Measurements from ENCODE around the gene MYO16. TPM values are rescaled to one million over a fixed set of nuclear protein-coding genes. Genes with fewer than 3 reads are reported as not detected.

Gene MYO16
- total RNA-seq, 1 experiment from 2014 or later, result 0.15 TPM

GRCh38 chr13:109111141-109111540, 481.7 kb downstream of the MYO16 start:
- H2AFZ ChIP-seq (ENCODE audit: low read length), result no peak overlapping the region
- no peak overlapping the region for H3K9ac ChIP-seq (ENCODE audit: low read length)
- no peaks in the 10 kb centered on the region for H3K36me3 ChIP-seq (ENCODE audit: insufficient read depth, low read length)
- no peaks in the 10 kb centered on the region for H3K9me3 ChIP-seq (ENCODE audit: low read length)
- no peaks in the 10 kb centered on the region for H3K79me2 ChIP-seq (ENCODE audit: low read length)
- no peak for DNase-seq
- H3K27ac ChIP-seq (ENCODE audit: low read length), result no peak overlapping the region
- H4K20me1 ChIP-seq (ENCODE audit: insufficient read depth, low read depth, low read length), result no peaks in the 10 kb centered on the region
- H3K4me3 ChIP-seq (ENCODE audit: low read length), result no peak overlapping the region
- no peak overlapping the region for H3K4me2 ChIP-seq (ENCODE audit: low read depth, low read length, poor library complexity, severe bottlenecking)
- H3K9me2 ChIP-seq (replicated peaks; ENCODE audit: insufficient read depth, low read length), result no peaks in the 10 kb centered on the region
- peaks cover 5% of the 10 kb centered on the region; the same call in 1 of the 2 replicates for H3K4me1 ChIP-seq (ENCODE audit: low read length)
- H3K27me3 ChIP-seq (ENCODE audit: low read length), result no peaks in the 10 kb centered on the region

- Histone ChIP-seq H3K79me2 (ENCODE audit: low read length) (no peaks in the 10 kb centered on the region), H2AFZ (ENCODE audit: low read length) (no peak overlapping the region), H3K27ac (ENCODE audit: low read length) (no peak overlapping the region), H4K20me1 (ENCODE audit: insufficient read depth, low read depth, low read length) (no peaks in the 10 kb centered on the region), H3K4me1 (ENCODE audit: low read length) (peaks cover 5% of the 10 kb centered on the region; the same call in 1 of the 2 replicates), H3K4me2 (ENCODE audit: low read depth, low read length, poor library complexity, severe bottlenecking) (no peak overlapping the region), H3K9me2 (replicated peaks; ENCODE audit: insufficient read depth, low read length) (no peaks in the 10 kb centered on the region), H3K4me3 (ENCODE audit: low read length) (no peak overlapping the region), H3K36me3 (ENCODE audit: insufficient read depth, low read length) (no peaks in the 10 kb centered on the region), H3K9ac (ENCODE audit: low read length) (no peak overlapping the region), H3K9me3 (ENCODE audit: low read length) (no peaks in the 10 kb centered on the region), H3K27me3 (ENCODE audit: low read length) (no peaks in the 10 kb centered on the region)
- no peak for DNase-seq
Observed at GRCh38 chr13:109113427-109113826, 484.0 kb downstream of the MYO16 start.

- no peak overlapping the region for H3K4me2 ChIP-seq (ENCODE audit: low read depth, low read length, poor library complexity, severe bottlenecking)
- no peaks in the 10 kb centered on the region for H3K79me2 ChIP-seq (ENCODE audit: low read length)
- no peak overlapping the region for H3K27ac ChIP-seq (ENCODE audit: low read length)
- no peaks in the 10 kb centered on the region for H3K36me3 ChIP-seq (ENCODE audit: insufficient read depth, low read length)
- H3K27me3 ChIP-seq (ENCODE audit: low read length), result no peaks in the 10 kb centered on the region
- H3K9me2 ChIP-seq (replicated peaks; ENCODE audit: insufficient read depth, low read length), result no peaks in the 10 kb centered on the region
- no peaks in the 10 kb centered on the region for H4K20me1 ChIP-seq (ENCODE audit: insufficient read depth, low read depth, low read length)
- no peak for DNase-seq
- no peak overlapping the region for H3K9ac ChIP-seq (ENCODE audit: low read length)
- peaks cover 5% of the 10 kb centered on the region; the same call in 1 of the 2 replicates for H3K4me1 ChIP-seq (ENCODE audit: low read length)
- no peaks in the 10 kb centered on the region for H3K9me3 ChIP-seq (ENCODE audit: low read length)
- no peak overlapping the region for H3K4me3 ChIP-seq (ENCODE audit: low read length)
- no peak overlapping the region for H2AFZ ChIP-seq (ENCODE audit: low read length)
Observed at GRCh38 chr13:109114162-109114561, 484.8 kb downstream of the MYO16 start.

GRCh38 chr13:109114991-109115390, 485.6 kb downstream of the MYO16 start:
- Histone ChIP-seq H4K20me1 (ENCODE audit: insufficient read depth, low read depth, low read length) (no peaks in the 10 kb centered on the region), H3K79me2 (ENCODE audit: low read length) (no peaks in the 10 kb centered on the region), H2AFZ (ENCODE audit: low read length) (no peak overlapping the region), H3K27ac (ENCODE audit: low read length) (no peak overlapping the region), H3K9ac (ENCODE audit: low read length) (no peak overlapping the region), H3K9me3 (ENCODE audit: low read length) (no peaks in the 10 kb centered on the region), H3K4me3 (ENCODE audit: low read length) (no peak overlapping the region), H3K9me2 (replicated peaks; ENCODE audit: insufficient read depth, low read length) (no peaks in the 10 kb centered on the region), H3K4me2 (ENCODE audit: low read depth, low read length, poor library complexity, severe bottlenecking) (no peak overlapping the region), H3K27me3 (ENCODE audit: low read length) (no peaks in the 10 kb centered on the region), H3K36me3 (ENCODE audit: insufficient read depth, low read length) (no peaks in the 10 kb centered on the region), H3K4me1 (ENCODE audit: low read length) (peaks cover 5% of the 10 kb centered on the region; the same call in 1 of the 2 replicates)
- no peak for DNase-seq

GRCh38 chr13:109118521-109118920, 489.1 kb downstream of the MYO16 start:
- no peak overlapping the region for H3K4me2 ChIP-seq (ENCODE audit: low read depth, low read length, poor library complexity, severe bottlenecking)
- no peaks in the 10 kb centered on the region for H3K9me2 ChIP-seq (replicated peaks; ENCODE audit: insufficient read depth, low read length)
- H3K9ac ChIP-seq (ENCODE audit: low read length), result no peak overlapping the region
- H3K27me3 ChIP-seq (ENCODE audit: low read length), result no peaks in the 10 kb centered on the region
- no peaks in the 10 kb centered on the region for H3K79me2 ChIP-seq (ENCODE audit: low read length)
- no peak for DNase-seq
- no peaks in the 10 kb centered on the region for H3K9me3 ChIP-seq (ENCODE audit: low read length)
- no peak overlapping the region for H3K4me3 ChIP-seq (ENCODE audit: low read length)
- no peaks in the 10 kb centered on the region for H4K20me1 ChIP-seq (ENCODE audit: insufficient read depth, low read depth, low read length)
- no peak overlapping the region for H2AFZ ChIP-seq (ENCODE audit: low read length)
- H3K27ac ChIP-seq (ENCODE audit: low read length), result no peak overlapping the region
- H3K4me1 ChIP-seq (ENCODE audit: low read length), result no peaks in the 10 kb centered on the region
- H3K36me3 ChIP-seq (ENCODE audit: insufficient read depth, low read length), result no peaks in the 10 kb centered on the region

GRCh38 chr13:109119896-109120295, 490.5 kb downstream of the MYO16 start:
- H3K27ac ChIP-seq (ENCODE audit: low read length), result no peak overlapping the region
- no peak overlapping the region for H3K4me3 ChIP-seq (ENCODE audit: low read length)
- H3K36me3 ChIP-seq (ENCODE audit: insufficient read depth, low read length), result no peaks in the 10 kb centered on the region
- H3K9me3 ChIP-seq (ENCODE audit: low read length), result no peaks in the 10 kb centered on the region
- no peaks in the 10 kb centered on the region for H3K79me2 ChIP-seq (ENCODE audit: low read length)
- H3K9ac ChIP-seq (ENCODE audit: low read length), result no peak overlapping the region
- H4K20me1 ChIP-seq (ENCODE audit: insufficient read depth, low read depth, low read length), result no peaks in the 10 kb centered on the region
- H3K4me1 ChIP-seq (ENCODE audit: low read length), result peaks cover 10% of the 10 kb centered on the region
- H3K27me3 ChIP-seq (ENCODE audit: low read length), result no peaks in the 10 kb centered on the region
- no peak for DNase-seq
- no peak overlapping the region for H3K4me2 ChIP-seq (ENCODE audit: low read depth, low read length, poor library complexity, severe bottlenecking)
- no peak overlapping the region for H2AFZ ChIP-seq (ENCODE audit: low read length)
- H3K9me2 ChIP-seq (replicated peaks; ENCODE audit: insufficient read depth, low read length), result no peaks in the 10 kb centered on the region

GRCh38 chr13:109121826-109122225, 492.4 kb downstream of the MYO16 start:
- H3K9ac ChIP-seq (ENCODE audit: low read length), result no peak overlapping the region
- H3K36me3 ChIP-seq (ENCODE audit: insufficient read depth, low read length), result no peaks in the 10 kb centered on the region
- no peak for DNase-seq
- H3K4me3 ChIP-seq (ENCODE audit: low read length), result no peak overlapping the region
- H3K4me1 ChIP-seq (ENCODE audit: low read length), result peaks cover 30% of the 10 kb centered on the region
- H3K4me2 ChIP-seq (ENCODE audit: low read depth, low read length, poor library complexity, severe bottlenecking), result no peak overlapping the region
- no peaks in the 10 kb centered on the region for H4K20me1 ChIP-seq (ENCODE audit: insufficient read depth, low read depth, low read length)
- H3K27me3 ChIP-seq (ENCODE audit: low read length), result no peaks in the 10 kb centered on the region
- H2AFZ ChIP-seq (ENCODE audit: low read length), result no peak overlapping the region
- no peak overlapping the region for H3K27ac ChIP-seq (ENCODE audit: low read length)
- H3K79me2 ChIP-seq (ENCODE audit: low read length), result no peaks in the 10 kb centered on the region
- H3K9me3 ChIP-seq (ENCODE audit: low read length), result no peaks in the 10 kb centered on the region
- H3K9me2 ChIP-seq (replicated peaks; ENCODE audit: insufficient read depth, low read length), result no peaks in the 10 kb centered on the region

- Histone ChIP-seq H3K9me2 (replicated peaks; ENCODE audit: insufficient read depth, low read length) (no peaks in the 10 kb centered on the region), H3K9ac (ENCODE audit: low read length) (no peak overlapping the region), H3K4me1 (ENCODE audit: low read length) (peaks cover 31% of the 10 kb centered on the region), H3K36me3 (ENCODE audit: insufficient read depth, low read length) (no peaks in the 10 kb centered on the region), H2AFZ (ENCODE audit: low read length) (no peak overlapping the region), H3K27ac (ENCODE audit: low read length) (no peak overlapping the region), H3K9me3 (ENCODE audit: low read length) (no peaks in the 10 kb centered on the region), H4K20me1 (ENCODE audit: insufficient read depth, low read depth, low read length) (no peaks in the 10 kb centered on the region), H3K79me2 (ENCODE audit: low read length) (no peaks in the 10 kb centered on the region), H3K4me2 (ENCODE audit: low read depth, low read length, poor library complexity, severe bottlenecking) (no peak overlapping the region), H3K4me3 (ENCODE audit: low read length) (no peak overlapping the region), H3K27me3 (ENCODE audit: low read length) (no peaks in the 10 kb centered on the region)
- DNase-seq, result peak; percentile 56
Observed at GRCh38 chr13:109123971-109124370, 494.6 kb downstream of the MYO16 start.

- no peak overlapping the region for H3K27ac ChIP-seq (ENCODE audit: low read length)
- H3K36me3 ChIP-seq (ENCODE audit: insufficient read depth, low read length), result no peaks in the 10 kb centered on the region
- H4K20me1 ChIP-seq (ENCODE audit: insufficient read depth, low read depth, low read length), result no peaks in the 10 kb centered on the region
- H3K9me2 ChIP-seq (replicated peaks; ENCODE audit: insufficient read depth, low read length), result no peaks in the 10 kb centered on the region
- no peaks in the 10 kb centered on the region for H3K9me3 ChIP-seq (ENCODE audit: low read length)
- no peak for DNase-seq
- H2AFZ ChIP-seq (ENCODE audit: low read length), result no peak overlapping the region
- no peak overlapping the region for H3K9ac ChIP-seq (ENCODE audit: low read length)
- H3K4me1 ChIP-seq (ENCODE audit: low read length), result peaks cover 50% of the 10 kb centered on the region
- H3K79me2 ChIP-seq (ENCODE audit: low read length), result no peaks in the 10 kb centered on the region
- no peak overlapping the region for H3K4me3 ChIP-seq (ENCODE audit: low read length)
- H3K27me3 ChIP-seq (ENCODE audit: low read length), result no peaks in the 10 kb centered on the region
- H3K4me2 ChIP-seq (ENCODE audit: low read depth, low read length, poor library complexity, severe bottlenecking), result peak overlapping the region; percentile 59
Observed at GRCh38 chr13:109126178-109126577, 496.8 kb downstream of the MYO16 start.

Measured in Karpas-422 (cell line).